Measurements from ENCODE around the gene KRTAP1-3. TPM values are rescaled to one million over a fixed set of nuclear protein-coding genes. Genes with fewer than 3 reads are reported as not detected.

Gene KRTAP1-3
- total and polyA plus RNA-seq, 3 donors from 2014 or later = not detected

GRCh38 chr17:41037853-41038350, 3.2 kb upstream of the KRTAP1-3 start:
- Histone ChIP-seq H3K27ac (no peak overlapping the region), H3K9me3 (no peaks in the 10 kb centered on the region), H3K27me3 (no peaks in the 10 kb centered on the region), H3K4me3 (no peak overlapping the region), H3K36me3 (ENCODE audit: low read depth, missing control alignments) (no peaks in the 10 kb centered on the region), H3K4me1 (no peaks in the 10 kb centered on the region)
- DNase-seq = no peak
- WGBS, 2 donors = 90 to 93% methylated on average over 2 of the region's 2 CpGs
- TF ChIP-seq, protein P1, sequence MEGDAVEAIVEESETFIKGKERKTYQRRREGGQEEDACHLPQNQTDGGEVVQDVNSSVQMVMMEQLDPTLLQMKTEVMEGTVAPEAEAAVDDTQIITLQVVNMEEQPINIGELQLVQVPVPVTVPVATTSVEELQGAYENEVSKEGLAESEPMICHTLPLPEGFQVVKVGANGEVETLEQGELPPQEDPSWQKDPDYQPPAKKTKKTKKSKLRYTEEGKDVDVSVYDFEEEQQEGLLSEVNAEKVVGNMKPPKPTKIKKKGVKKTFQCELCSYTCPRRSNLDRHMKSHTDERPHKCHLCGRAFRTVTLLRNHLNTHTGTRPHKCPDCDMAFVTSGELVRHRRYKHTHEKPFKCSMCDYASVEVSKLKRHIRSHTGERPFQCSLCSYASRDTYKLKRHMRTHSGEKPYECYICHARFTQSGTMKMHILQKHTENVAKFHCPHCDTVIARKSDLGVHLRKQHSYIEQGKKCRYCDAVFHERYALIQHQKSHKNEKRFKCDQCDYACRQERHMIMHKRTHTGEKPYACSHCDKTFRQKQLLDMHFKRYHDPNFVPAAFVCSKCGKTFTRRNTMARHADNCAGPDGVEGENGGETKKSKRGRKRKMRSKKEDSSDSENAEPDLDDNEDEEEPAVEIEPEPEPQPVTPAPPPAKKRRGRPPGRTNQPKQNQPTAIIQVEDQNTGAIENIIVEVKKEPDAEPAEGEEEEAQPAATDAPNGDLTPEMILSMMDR (IDR thresholded peaks at IDR 0.05) = no peak
- no peak for TF ChIP-seq POLR2A (IDR thresholded peaks at IDR 0.05)
- intact Hi-C loops (cut with DNase I; ENCODE audit: low total_unique reads) = no loop called here

- no peak within 1 kb of the TSS for H3K4me3 ChIP-seq
- no peaks in the 10 kb centered on the region for H3K4me1 ChIP-seq
- H3K27me3 ChIP-seq = no peaks in the 10 kb centered on the region
- no peak for DNase-seq
- intact Hi-C loops (cut with DNase I; ENCODE audit: low total_unique reads) = no loop called here
- no peak for TF ChIP-seq POLR2A (IDR thresholded peaks at IDR 0.05)
- TF ChIP-seq, protein P1 (IDR thresholded peaks at IDR 0.05) = no peak
- WGBS, 2 donors = 85 to 91% methylated on average over 3 to 12 of the region's 12 CpGs
- H3K36me3 ChIP-seq (ENCODE audit: low read depth, missing control alignments) = no peaks in the 10 kb centered on the region
- no peak within 1 kb of the TSS for H3K27ac ChIP-seq
- H3K9me3 ChIP-seq = no peaks in the 10 kb centered on the region
These were observed 4.9 kb downstream of the KRTAP1-3 start, which contains the start of gene KRTAP1-4 for GRCh38 chr17:41029633-41030245. KRTAP1-4 (minus strand) TSS chr17:41030195; CDS start chr17:41030078, 117 bp downstream.

DNA sequence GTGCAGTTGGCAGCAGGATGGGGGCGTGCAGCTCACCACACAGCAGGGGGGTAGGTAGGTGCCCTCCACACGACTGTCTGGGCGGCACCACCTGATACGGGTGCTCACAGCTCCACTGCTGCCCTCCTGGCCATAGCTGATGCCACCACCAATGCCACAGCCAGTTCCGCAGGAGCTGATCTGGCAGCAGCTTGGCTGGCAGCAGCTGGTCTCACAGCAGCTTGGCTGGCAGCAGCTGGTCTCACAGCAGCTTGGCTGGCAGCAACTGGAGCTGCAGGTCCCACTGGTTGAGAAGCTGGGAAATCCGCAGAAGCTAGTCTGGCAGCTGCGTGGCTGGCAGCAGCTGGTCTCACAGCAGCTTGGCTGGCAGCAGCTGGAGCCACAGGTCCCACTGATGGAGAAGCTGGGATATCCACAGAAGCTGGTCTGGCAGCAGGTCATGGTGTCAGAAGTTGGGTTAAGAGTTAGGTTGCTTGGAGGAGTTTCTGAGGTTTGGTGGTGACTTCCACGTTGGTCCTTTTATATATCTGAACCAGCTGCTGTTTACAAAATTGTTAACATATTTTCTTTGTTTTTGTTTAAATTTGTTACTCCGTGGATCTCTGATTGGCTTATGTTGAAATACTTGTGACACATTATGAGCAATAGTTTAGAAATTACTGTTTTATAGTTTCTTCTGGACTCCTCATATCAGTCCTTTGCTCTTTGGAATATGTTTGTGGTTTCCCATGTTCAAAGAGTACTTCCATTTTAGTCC, 7.8 kb downstream of the KRTAP1-3 start, which contains the start of gene KRTAP1-5:
TSS of gene KRTAP1-5 (minus strand) at position 494 of the 757 bp plus-strand sequence. CDS start at position 441, 53 bp downstream.
- H3K4me1 ChIP-seq = no peaks in the 10 kb centered on the region
- no peak for DNase-seq
- no peak for TF ChIP-seq POLR2A (IDR thresholded peaks at IDR 0.05)
- TF ChIP-seq, protein P1 (IDR thresholded peaks at IDR 0.05) = no peak
- H3K4me3 ChIP-seq = no peak within 1 kb of the TSS
- H3K27ac ChIP-seq = no peak within 1 kb of the TSS
- intact Hi-C loops (cut with DNase I; ENCODE audit: low total_unique reads) = no loop called here
- WGBS, 2 donors = 74 to 87% methylated on average over 4 to 9 of the region's 9 CpGs
- no peaks in the 10 kb centered on the region for H3K27me3 ChIP-seq
- no peaks in the 10 kb centered on the region for H3K9me3 ChIP-seq
- H3K36me3 ChIP-seq (ENCODE audit: low read depth, missing control alignments) = no peaks in the 10 kb centered on the region

DNA sequence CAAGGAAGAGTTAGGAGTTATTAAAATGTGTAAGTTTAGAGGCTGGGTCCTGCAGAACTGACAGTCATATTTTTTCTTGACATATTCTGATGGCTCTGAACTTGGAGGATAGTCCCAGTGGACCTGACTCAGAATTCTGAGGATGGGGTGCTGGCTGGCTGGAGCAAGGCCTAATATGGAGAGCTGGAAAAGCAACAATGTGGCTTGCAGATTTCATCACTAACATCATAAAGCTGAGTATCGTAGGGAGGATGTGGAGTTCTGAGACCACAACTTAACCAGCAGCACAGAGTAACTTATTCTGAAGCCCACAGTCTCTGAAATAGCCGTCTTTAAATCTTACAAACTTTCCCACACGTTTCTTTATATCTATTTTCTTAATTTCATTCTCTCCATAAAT, 10.0 kb downstream of the KRTAP1-3 start:
- Histone ChIP-seq H3K4me1 (no peaks in the 10 kb centered on the region), H3K27me3 (no peaks in the 10 kb centered on the region), H3K9me3 (no peaks in the 10 kb centered on the region), H3K27ac (no peak overlapping the region), H3K4me3 (no peak overlapping the region), H3K36me3 (ENCODE audit: low read depth, missing control alignments) (no peaks in the 10 kb centered on the region)
- no peak for TF ChIP-seq POLR2A (IDR thresholded peaks at IDR 0.05)
- TF ChIP-seq, protein P1 (IDR thresholded peaks at IDR 0.05) = no peak
- intact Hi-C loops (cut with DNase I; ENCODE audit: low total_unique reads) = no loop called here
- DNase-seq = no peak
- 75 to 87% methylated on average over 3 of the region's 3 CpGs for WGBS, 2 donors
